ENCODE measurements around the gene ELP2. TPM values are rescaled to one million over a fixed set of nuclear protein-coding genes. Genes with fewer than 3 reads are reported as not detected.
A peak's percentile ranks its signal among the peaks of the same experiment; 100 is the strongest.

Gene ELP2
- total RNA-seq, 1 experiment from 2014 or later, result 137 TPM

DNA sequence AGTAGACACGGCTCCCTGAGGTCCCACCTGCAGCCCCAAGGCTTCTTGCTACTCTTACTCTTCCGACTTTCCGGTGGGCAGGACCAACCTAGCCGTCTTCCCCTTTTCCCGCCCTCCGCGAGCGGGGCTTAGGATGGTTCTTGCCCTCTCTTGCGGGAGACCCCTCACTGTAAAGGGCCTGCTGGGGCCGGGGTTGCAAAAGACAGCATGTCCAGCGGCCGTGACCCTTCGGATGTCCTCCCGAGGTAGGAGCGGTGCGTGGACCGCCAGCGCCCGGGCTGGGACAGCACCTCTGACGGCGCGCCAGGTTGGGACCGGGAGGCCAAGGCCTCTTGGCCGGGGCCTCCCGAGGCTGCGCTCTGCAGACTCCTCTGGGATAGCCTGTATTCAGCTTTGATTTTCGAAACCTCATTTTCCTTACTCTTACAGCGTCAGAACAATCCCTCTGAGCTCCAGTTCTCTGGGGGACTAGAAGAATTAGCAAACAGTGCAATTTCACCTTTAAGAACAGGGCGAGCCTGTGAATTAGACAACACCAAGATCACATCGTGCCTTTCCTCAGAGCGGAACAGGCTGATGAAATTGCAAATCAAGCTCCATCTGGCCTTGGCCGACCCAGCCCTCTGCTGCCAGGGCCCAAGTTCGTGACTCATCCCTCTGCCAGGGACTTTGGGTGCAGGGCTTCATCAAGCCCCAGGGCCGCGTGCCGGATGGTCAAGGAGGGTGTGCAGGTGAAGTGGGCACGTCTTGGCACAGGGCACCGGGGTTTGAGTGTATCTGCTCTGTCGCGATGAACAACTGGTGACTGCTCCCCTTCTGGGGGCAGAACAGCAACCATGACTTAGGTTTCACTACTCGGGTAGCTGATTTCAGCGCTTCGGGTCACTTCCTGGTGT lies 58.4 kb downstream of the ELP2 start:
- no peak overlapping the region for H3T11ph ChIP-seq (ENCODE audit: low read length)
- peak overlapping the region; percentile 76 for H3K9ac ChIP-seq (ENCODE audit: extremely low read depth, insufficient read length, low read length)
- no peak overlapping the region for H2BK12ac ChIP-seq (ENCODE audit: insufficient read length, low read depth, low read length)
- Mint-ChIP-seq H3K4me3 (peak overlapping the region; percentile 81 to 90), H3K9me3 (no peaks in the 10 kb centered on the region; a peak in 1 of 5 replicates), H3K4me1 (peaks cover 31 to 37% of the 10 kb centered on the region in 2 experiments), H3K27me3 (ENCODE audit: low read depth) (peaks cover 50% of the 10 kb centered on the region), H3K36me3 (ENCODE audit: insufficient read depth in 1 of 3, low read depth in 3 of 3) (peaks cover 5 to 7% (median 5%) of the 10 kb centered on the region in 3 experiments; a peak in 6 of 7 replicates), H3K27ac (no peak overlapping the region; a peak in 1 of 7 replicates)
- no CpG with 5 or more reads among the region's 43 CpGs for WGBS (ENCODE audit: extremely low coverage, insufficient read length, low lambda C conversion rate)
- H2BK5ac ChIP-seq (ENCODE audit: insufficient read length, low read length), result no peak overlapping the region
- H3K4me1 ChIP-seq (ENCODE audit: insufficient read depth, low read length), result peaks cover 4% of the 10 kb centered on the region; the same call in 1 of the 2 replicates
- peaks cover 5% of the 10 kb centered on the region; the same call in 1 of the 2 replicates for H3K27me3 ChIP-seq (ENCODE audit: insufficient read depth, low read length)
- no peak overlapping the region for H2BK15ac ChIP-seq (ENCODE audit: low read depth, low read length)
- no peak overlapping the region for H3K27ac ChIP-seq (ENCODE audit: insufficient read length, low read depth, low read length)
- no peak overlapping the region for H3K4ac ChIP-seq (ENCODE audit: low read depth, low read length)
- H3K14ac ChIP-seq (ENCODE audit: insufficient read depth, low read length), result peak overlapping the region; percentile 92
- peak; percentile 55 for DNase-seq
- peak overlapping the region; percentile 59 for H3K4me2 ChIP-seq (ENCODE audit: insufficient read depth, insufficient read length, low read length)
- H4K91ac ChIP-seq (ENCODE audit: insufficient read length, low read depth, low read length), result no peak overlapping the region
- peaks cover 11% of the 10 kb centered on the region for H3K23me2 ChIP-seq (ENCODE audit: insufficient read length, low read depth, low read length, poor library complexity, severe bottlenecking)
- H4K20me1 ChIP-seq (ENCODE audit: control insufficient read depth, insufficient read depth, insufficient read length), result no peaks in the 10 kb centered on the region
- H3K18ac ChIP-seq (ENCODE audit: insufficient read length, low read depth, low read length), result peak overlapping the region; percentile 56
- no peak overlapping the region for H3K56ac ChIP-seq (ENCODE audit: insufficient read length, low read depth, low read length)
- H4K8ac ChIP-seq (replicated peaks; ENCODE audit: insufficient read length, low read depth, low read length), result no peak overlapping the region
- no peak overlapping the region for H2AFZ ChIP-seq (ENCODE audit: low read length)
- TF ChIP-seq, protein P1, sequence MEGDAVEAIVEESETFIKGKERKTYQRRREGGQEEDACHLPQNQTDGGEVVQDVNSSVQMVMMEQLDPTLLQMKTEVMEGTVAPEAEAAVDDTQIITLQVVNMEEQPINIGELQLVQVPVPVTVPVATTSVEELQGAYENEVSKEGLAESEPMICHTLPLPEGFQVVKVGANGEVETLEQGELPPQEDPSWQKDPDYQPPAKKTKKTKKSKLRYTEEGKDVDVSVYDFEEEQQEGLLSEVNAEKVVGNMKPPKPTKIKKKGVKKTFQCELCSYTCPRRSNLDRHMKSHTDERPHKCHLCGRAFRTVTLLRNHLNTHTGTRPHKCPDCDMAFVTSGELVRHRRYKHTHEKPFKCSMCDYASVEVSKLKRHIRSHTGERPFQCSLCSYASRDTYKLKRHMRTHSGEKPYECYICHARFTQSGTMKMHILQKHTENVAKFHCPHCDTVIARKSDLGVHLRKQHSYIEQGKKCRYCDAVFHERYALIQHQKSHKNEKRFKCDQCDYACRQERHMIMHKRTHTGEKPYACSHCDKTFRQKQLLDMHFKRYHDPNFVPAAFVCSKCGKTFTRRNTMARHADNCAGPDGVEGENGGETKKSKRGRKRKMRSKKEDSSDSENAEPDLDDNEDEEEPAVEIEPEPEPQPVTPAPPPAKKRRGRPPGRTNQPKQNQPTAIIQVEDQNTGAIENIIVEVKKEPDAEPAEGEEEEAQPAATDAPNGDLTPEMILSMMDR (conservative IDR thresholded peaks at IDR 0.05), result no peak
- no peak overlapping the region for H2BK120ac ChIP-seq (ENCODE audit: low read depth, low read length, poor library complexity, severe bottlenecking)
- no peak overlapping the region for H2BK20ac ChIP-seq (ENCODE audit: low read depth, low read length, poor library complexity, severe bottlenecking)
- no peak overlapping the region for H2AK5ac ChIP-seq (ENCODE audit: insufficient read length, low read length)
- H3K79me1 ChIP-seq (ENCODE audit: insufficient read depth, low read depth, low read length, poor library complexity, severe bottlenecking), result no peaks in the 10 kb centered on the region
- no peaks in the 10 kb centered on the region for H3K9me3 ChIP-seq (ENCODE audit: control insufficient read depth, low read depth, low read length)
- H4K5ac ChIP-seq (ENCODE audit: insufficient read length, low read depth, low read length), result no peak overlapping the region
- peaks cover 3% of the 10 kb centered on the region; the same call in 1 of the 2 replicates for H3K79me2 ChIP-seq (ENCODE audit: insufficient read depth, low read length)
- no peak overlapping the region for H3K23ac ChIP-seq (ENCODE audit: insufficient read length, low read depth, low read length)
